GM19463 (cell line): ENCODE measurements around the gene CDK5RAP1.

Experiments
- ATAC-seq: cut with Tn5 transposase; IDR thresholded peaks from one replicate; pipeline ENCODE4 v1.9.1; 2021; ENCODE audit warnings: mild to moderate bottlenecking, moderate library complexity; ENCODE audit not compliant: unreplicated experiment

The CDK5RAP1 gene

GRCh38 chr20:33423141-33423834 is 22.0 kb upstream of the CDK5RAP1 start:
- no peak for ATAC-seq

GRCh38 chr20:33419140-33419974 is 18.0 kb upstream of the CDK5RAP1 start:
- ATAC-seq = no peak

DNA sequence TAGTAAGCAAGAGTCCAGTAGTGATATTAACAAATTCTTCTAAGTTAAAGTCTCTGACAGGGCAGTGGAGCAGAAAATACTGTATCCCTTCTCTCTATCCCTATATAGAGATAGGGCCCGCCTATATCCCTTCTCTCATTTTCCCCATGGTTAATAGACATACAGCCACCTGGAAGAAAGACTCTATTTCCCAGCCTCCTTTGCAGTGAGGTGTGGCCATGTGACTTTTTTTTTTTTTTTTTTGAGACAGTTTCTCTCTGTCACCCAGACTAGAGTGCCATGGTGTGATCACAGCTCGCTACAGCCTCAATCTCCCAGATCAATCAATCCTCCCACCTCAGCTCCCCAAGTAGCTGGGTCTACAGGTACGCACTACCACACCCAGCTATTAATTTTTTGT is 16.7 kb upstream of the CDK5RAP1 start:
- no peak for ATAC-seq

GRCh38 chr20:33415948-33416347 is 14.6 kb upstream of the CDK5RAP1 start:
- no peak for ATAC-seq

- no peak for ATAC-seq
These were observed 11.1 kb upstream of the CDK5RAP1 start for GRCh38 chr20:33412484-33412838.

- ATAC-seq = no peak
These were observed 10.6 kb upstream of the CDK5RAP1 start for GRCh38 chr20:33411711-33412483.

GRCh38 chr20:33411242-33411641 is 9.9 kb upstream of the CDK5RAP1 start:
- no peak for ATAC-seq

DNA sequence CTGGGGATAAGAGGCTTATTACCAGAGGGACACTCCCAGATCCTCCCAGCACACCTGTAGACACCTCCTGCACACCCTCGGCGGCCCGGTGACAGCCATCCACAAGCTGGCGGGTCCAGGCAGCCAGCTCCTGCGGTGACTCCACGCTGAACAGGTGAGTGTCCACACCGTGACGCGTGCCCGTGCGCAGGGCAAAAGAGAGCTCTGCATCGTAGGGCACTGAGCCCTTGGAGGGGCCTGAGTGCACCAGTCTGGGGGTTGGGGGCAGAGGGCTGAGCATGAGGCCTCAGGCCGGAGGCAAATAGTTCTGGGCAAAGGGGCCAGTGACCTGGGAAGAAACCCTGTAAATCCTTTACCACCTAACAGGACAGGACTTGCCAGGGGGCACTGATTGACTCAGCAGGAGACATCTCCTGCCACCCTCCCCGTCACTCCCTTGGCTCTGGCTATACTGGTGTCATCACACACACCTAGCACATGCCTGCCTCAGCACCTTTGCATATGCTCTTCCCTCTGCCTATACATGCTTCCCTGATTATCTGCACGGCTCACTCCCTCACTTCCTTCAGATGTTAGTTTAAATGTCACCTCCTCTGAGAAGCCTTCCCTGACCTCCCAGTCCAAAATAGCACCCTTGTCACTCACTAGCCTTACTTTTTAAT is 8.9 kb upstream of the CDK5RAP1 start:
- ATAC-seq = no peak

GRCh38 chr20:33408716-33409654 is 7.7 kb upstream of the CDK5RAP1 start:
- ATAC-seq = no peak

DNA sequence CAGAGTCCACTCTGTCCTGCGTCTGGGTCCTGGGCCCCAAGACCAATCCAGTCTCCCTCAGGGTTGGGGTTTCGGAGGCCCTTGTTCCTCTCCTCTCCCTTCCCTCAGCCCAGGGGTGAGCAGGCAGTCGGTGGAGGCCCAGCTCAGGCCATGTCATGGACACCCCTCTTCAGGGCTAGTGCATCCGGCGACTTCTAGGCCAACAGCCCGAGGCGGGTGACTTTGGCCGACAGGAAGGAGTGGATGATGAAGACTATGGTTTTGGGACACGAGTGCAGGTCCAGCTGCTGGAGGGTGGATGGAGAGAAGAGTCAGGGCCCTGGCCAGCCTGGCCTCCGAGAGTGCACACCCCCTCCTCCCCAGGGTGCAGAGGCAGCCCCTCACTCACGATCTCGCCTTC is 7.0 kb upstream of the CDK5RAP1 start:
- ATAC-seq = no peak

DNA sequence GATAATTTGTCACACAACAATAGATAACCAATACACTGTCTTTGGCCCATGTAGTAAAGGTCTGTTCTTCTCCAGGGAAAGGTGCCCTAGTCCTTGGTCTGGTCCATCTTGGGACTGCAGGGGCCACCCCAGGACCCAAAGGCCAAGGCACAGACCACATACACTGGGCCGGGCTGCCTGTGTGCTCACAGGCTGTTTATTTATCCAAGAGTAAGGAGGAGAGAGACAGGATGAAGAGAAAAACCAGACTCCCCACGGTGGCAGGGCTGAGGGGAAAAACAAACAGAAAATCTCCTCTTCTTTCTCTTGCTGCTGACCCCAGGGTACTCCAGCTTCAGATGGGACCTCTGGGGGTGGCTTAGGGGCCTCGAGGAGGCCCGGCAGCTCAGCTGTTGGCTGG is 6.5 kb upstream of the CDK5RAP1 start:
- ATAC-seq = no peak

- no peak for ATAC-seq
These were observed 5.9 kb upstream of the CDK5RAP1 start for GRCh38 chr20:33407251-33407650.

DNA sequence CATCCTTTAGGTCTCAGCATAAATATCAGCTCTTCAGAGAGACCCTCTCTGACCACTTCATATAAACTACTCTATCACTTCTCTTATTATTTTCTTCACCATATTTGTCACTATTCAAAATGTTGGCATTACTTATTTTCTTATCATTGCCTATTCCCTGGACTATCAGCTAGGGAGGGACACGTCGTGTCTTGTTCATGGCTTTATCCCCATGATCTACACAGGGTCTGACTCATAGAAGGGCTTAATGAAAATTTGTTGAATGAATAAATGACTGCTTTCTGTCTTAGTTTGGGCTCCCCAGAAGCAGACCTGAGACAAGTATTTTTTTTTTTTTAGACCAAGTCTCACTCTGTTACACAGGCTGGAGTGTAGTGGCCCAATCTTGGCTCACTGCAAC is 3.0 kb upstream of the CDK5RAP1 start:
- no peak for ATAC-seq

DNA sequence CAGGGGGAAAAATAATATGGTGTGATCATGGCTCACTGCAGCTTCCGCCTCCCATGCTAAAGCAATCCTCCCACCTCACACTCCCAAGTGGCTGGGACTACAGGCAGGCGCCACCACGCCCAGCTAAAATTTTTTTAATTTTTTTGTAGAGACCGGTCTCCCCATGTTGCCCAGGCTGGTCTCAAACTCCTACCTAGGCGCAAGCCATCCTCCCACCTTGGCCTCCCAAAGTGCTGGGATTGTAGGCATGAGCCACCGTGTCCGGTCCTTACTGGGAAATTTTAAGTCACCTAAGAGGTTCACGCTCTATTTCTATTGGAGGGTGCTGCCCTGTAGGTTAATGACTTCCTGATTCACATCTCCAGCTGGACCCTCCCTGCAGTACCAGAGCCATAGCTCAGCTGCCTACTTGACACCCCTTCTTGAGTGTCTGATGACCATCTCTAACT is 626 bp upstream of the CDK5RAP1 start:
- ATAC-seq = no peak

- ATAC-seq = no peak
These were observed 521 bp downstream of the CDK5RAP1 start for GRCh38 chr20:33400812-33401183.

GRCh38 chr20:33399924-33400323 is 1.4 kb downstream of the CDK5RAP1 start:
- ATAC-seq = no peak

DNA sequence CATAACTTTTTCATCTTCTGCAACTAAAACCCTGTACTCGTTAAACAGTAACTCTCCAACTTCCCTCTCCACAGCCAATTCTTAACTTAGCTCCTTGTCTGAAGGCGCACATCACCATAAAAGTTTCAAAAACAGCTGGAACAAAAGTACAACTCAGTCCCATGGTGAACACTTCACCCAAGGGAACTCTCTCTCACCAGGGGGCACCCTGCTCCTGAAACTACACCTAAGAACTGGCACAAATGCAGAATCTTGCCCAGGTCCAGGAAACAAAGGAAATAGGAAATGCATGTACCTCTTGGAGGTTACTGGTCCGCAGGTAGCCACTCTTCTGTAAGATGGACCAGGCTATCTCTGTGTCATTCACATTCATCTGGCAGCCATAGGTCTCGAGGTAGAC is 6.6 kb downstream of the CDK5RAP1 start:
- ATAC-seq = no peak

GRCh38 chr20:33393609-33394008 is 7.7 kb downstream of the CDK5RAP1 start:
- ATAC-seq = no peak

GRCh38 chr20:33391722-33392415 is 9.4 kb downstream of the CDK5RAP1 start:
- no peak for ATAC-seq
